ENCODE results near the gene FGD5. TPM values are rescaled to one million over a fixed set of nuclear protein-coding genes. Genes with fewer than 3 reads are reported as not detected.

The FGD5 gene
- polyA plus RNA-seq, 1 of the 3 experiments (the other 2 are of a cell fraction): not detected

DNA sequence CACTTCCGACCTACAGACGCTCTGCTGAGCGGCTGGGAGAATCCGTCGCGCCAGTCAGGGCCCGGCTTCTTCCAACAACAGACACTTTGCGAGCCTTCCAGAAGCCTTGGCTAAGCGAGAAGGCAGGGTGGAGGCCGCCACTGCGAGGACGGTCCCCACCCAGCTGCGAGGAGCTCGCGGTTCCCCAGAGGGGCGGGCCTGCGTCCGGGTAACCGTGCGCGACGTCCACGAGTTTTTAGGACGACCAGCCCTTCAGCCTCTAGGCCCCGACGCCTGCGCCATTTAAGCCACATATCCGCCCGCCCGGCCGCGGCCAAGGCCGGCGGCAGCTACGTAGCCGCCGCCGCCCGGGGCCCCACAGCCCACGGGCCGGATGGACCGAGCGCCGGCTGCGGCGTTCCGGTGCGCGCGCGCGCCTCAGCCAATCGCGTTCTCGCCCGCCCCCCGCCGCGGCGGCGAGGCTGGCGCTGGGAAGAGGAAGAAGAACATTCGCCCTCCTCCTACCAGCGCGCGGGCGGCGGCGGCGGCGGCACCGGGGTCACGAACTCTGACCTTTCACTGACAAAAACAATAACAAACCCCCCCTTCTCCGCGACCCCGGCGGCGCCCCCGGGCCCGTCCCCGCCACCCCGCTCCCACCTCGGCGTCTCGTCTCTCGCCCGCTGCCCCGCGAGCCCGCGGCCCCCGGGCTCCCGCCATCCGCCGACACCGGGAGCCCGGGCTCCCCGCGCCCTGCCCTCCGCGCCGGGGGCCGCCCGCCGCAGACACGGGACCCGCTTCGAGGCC lies 128.5 kb downstream of the FGD5 start, which contains the start of gene NR2C2:
NR2C2 (plus strand) TSS at position 484 of the 786 bp plus-strand sequence. CDS start 56,332 bp downstream, outside the sequence.
- no peaks in the 10 kb centered on the region for H3K9me2 ChIP-seq
- H3K4me2 ChIP-seq: peak within 1 kb of the TSS; percentile 94
- peak within 1 kb of the TSS; percentile 90 for H2AFZ ChIP-seq (ENCODE audit: low read depth)
- H3F3A ChIP-seq (replicated peaks; ENCODE audit: insufficient read depth): peaks cover 10% of the 10 kb centered on the region
- H3K9me3 ChIP-seq: no peaks in the 10 kb centered on the region
- ChIA-PET POLR2A (interaction anchor here (0.8 to 1.2 kb wide), 4 partner anchors 14 to 118 kb away, joined by 3 to 4 read pairs (median 3); partner anchors contain the start of gene MRPS25), CTCF (interaction anchor here (0.6 to 2.6 kb wide), 4 partner anchors 21 to 296 kb away, joined by 3 to 13 read pairs (median 3); no protein-coding TSS in a partner anchor)
- peaks cover 34 to 42% of the 10 kb centered on the region in 2 experiments for H3K36me3 ChIP-seq (replicated peaks in 1 of 2; ENCODE audit: control insufficient read depth in 1 of 2, insufficient read depth in 2 of 2, low read length in 1 of 2)
- peak within 1 kb of the TSS; percentile 92 to 95 for H3K4me3 ChIP-seq (ENCODE audit: low read depth in 2 of 2, low read length in 1 of 2)
- peaks cover 0 to 19% of the 10 kb centered on the region in 2 experiments; a peak in 3 of 4 replicates for H3K4me1 ChIP-seq (ENCODE audit: control insufficient read depth in 1 of 2, insufficient read depth in 2 of 2, low read depth in 1 of 2, low read length in 1 of 2)
- peak; percentile 93 for DNase-seq
- H4K20me1 ChIP-seq (ENCODE audit: insufficient read depth): peaks cover 18% of the 10 kb centered on the region
- peak within 1 kb of the TSS; percentile 99 to 100 for H3K27ac ChIP-seq (ENCODE audit: low read depth in 2 of 2, low read length in 1 of 2)
- under 1% methylated on average over 37 of the region's 108 CpGs for WGBS (ENCODE audit: low lambda C conversion rate)
- peaks cover 82% of the 10 kb centered on the region for H3K79me2 ChIP-seq (ENCODE audit: insufficient read depth)
- no peaks in the 10 kb centered on the region for H3K27me3 ChIP-seq (ENCODE audit: insufficient read depth)
- peak within 1 kb of the TSS; percentile 98 for H3K9ac ChIP-seq
- TF ChIP-seq, protein P1, sequence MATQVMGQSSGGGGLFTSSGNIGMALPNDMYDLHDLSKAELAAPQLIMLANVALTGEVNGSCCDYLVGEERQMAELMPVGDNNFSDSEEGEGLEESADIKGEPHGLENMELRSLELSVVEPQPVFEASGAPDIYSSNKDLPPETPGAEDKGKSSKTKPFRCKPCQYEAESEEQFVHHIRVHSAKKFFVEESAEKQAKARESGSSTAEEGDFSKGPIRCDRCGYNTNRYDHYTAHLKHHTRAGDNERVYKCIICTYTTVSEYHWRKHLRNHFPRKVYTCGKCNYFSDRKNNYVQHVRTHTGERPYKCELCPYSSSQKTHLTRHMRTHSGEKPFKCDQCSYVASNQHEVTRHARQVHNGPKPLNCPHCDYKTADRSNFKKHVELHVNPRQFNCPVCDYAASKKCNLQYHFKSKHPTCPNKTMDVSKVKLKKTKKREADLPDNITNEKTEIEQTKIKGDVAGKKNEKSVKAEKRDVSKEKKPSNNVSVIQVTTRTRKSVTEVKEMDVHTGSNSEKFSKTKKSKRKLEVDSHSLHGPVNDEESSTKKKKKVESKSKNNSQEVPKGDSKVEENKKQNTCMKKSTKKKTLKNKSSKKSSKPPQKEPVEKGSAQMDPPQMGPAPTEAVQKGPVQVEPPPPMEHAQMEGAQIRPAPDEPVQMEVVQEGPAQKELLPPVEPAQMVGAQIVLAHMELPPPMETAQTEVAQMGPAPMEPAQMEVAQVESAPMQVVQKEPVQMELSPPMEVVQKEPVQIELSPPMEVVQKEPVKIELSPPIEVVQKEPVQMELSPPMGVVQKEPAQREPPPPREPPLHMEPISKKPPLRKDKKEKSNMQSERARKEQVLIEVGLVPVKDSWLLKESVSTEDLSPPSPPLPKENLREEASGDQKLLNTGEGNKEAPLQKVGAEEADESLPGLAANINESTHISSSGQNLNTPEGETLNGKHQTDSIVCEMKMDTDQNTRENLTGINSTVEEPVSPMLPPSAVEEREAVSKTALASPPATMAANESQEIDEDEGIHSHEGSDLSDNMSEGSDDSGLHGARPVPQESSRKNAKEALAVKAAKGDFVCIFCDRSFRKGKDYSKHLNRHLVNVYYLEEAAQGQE (IDR thresholded peaks at IDR 0.05; ENCODE audit: low read depth, low read length): no peak
- TF ChIP-seq, protein P2, sequence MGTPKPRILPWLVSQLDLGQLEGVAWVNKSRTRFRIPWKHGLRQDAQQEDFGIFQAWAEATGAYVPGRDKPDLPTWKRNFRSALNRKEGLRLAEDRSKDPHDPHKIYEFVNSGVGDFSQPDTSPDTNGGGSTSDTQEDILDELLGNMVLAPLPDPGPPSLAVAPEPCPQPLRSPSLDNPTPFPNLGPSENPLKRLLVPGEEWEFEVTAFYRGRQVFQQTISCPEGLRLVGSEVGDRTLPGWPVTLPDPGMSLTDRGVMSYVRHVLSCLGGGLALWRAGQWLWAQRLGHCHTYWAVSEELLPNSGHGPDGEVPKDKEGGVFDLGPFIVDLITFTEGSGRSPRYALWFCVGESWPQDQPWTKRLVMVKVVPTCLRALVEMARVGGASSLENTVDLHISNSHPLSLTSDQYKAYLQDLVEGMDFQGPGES (IDR thresholded peaks at IDR 0.05; ENCODE audit: low read depth, low read length): no peak
- TF ChIP-seq RAD21 (IDR thresholded peaks at IDR 0.05; ENCODE audit: low read length): no peak
- no peak for TF ChIP-seq FOXJ3 (CRISPR knock-in tag; IDR thresholded peaks at IDR 0.05)
- peak; percentile 23; the same call in 1 of the 2 replicates for TF ChIP-seq RXRA (IDR thresholded peaks at IDR 0.05; ENCODE audit: borderline replicate concordance, low read depth)
- TF ChIP-seq FOXM1 (IDR thresholded peaks at IDR 0.05; ENCODE audit: low read depth): no peak
- TF ChIP-seq, protein P3, sequence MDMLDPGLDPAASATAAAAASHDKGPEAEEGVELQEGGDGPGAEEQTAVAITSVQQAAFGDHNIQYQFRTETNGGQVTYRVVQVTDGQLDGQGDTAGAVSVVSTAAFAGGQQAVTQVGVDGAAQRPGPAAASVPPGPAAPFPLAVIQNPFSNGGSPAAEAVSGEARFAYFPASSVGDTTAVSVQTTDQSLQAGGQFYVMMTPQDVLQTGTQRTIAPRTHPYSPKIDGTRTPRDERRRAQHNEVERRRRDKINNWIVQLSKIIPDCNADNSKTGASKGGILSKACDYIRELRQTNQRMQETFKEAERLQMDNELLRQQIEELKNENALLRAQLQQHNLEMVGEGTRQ (IDR thresholded peaks at IDR 0.05; ENCODE audit: borderline replicate concordance, low read depth, low read length): no peak
- TF ChIP-seq MXI1 (IDR thresholded peaks at IDR 0.05; ENCODE audit: low read depth, low read length): peak; percentile 60; the same call in 1 of the 2 replicates
- no peak for TF ChIP-seq ELF1 (IDR thresholded peaks at IDR 0.05)
- TF ChIP-seq TCF12 (IDR thresholded peaks at IDR 0.05): no peak
- no peak for TF ChIP-seq NFIC (IDR thresholded peaks at IDR 0.05; ENCODE audit: borderline replicate concordance)
- TF ChIP-seq, protein P4, sequence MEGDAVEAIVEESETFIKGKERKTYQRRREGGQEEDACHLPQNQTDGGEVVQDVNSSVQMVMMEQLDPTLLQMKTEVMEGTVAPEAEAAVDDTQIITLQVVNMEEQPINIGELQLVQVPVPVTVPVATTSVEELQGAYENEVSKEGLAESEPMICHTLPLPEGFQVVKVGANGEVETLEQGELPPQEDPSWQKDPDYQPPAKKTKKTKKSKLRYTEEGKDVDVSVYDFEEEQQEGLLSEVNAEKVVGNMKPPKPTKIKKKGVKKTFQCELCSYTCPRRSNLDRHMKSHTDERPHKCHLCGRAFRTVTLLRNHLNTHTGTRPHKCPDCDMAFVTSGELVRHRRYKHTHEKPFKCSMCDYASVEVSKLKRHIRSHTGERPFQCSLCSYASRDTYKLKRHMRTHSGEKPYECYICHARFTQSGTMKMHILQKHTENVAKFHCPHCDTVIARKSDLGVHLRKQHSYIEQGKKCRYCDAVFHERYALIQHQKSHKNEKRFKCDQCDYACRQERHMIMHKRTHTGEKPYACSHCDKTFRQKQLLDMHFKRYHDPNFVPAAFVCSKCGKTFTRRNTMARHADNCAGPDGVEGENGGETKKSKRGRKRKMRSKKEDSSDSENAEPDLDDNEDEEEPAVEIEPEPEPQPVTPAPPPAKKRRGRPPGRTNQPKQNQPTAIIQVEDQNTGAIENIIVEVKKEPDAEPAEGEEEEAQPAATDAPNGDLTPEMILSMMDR (IDR thresholded peaks at IDR 0.05): no peak
- TF ChIP-seq SIN3A (IDR thresholded peaks at IDR 0.05; ENCODE audit: borderline replicate concordance, low read depth, low read length): peak; percentile 22; the same call in 1 of the 2 replicates
- no peak for TF ChIP-seq YY1 (IDR thresholded peaks at IDR 0.05; ENCODE audit: low read depth)
- TF ChIP-seq EP300 (IDR thresholded peaks at IDR 0.05; ENCODE audit: borderline replicate concordance in 1 of 2, low read depth in 1 of 2, low read length in 1 of 2): no peak; a peak in 1 of 4 replicates
- TF ChIP-seq JUND (IDR thresholded peaks at IDR 0.05): no peak
- TF ChIP-seq GATA2 (CRISPR knock-in tag; IDR thresholded peaks at IDR 0.05): no peak
- peak; percentile 40; the same call in 1 of the 2 replicates for TF ChIP-seq NRF1 (IDR thresholded peaks at IDR 0.05; ENCODE audit: low read depth, low read length)
- TF ChIP-seq, protein P5, sequence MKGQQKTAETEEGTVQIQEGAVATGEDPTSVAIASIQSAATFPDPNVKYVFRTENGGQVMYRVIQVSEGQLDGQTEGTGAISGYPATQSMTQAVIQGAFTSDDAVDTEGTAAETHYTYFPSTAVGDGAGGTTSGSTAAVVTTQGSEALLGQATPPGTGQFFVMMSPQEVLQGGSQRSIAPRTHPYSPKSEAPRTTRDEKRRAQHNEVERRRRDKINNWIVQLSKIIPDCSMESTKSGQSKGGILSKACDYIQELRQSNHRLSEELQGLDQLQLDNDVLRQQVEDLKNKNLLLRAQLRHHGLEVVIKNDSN (IDR thresholded peaks at IDR 0.05; ENCODE audit: borderline replicate concordance, low read depth): no peak
- TF ChIP-seq, protein P6, sequence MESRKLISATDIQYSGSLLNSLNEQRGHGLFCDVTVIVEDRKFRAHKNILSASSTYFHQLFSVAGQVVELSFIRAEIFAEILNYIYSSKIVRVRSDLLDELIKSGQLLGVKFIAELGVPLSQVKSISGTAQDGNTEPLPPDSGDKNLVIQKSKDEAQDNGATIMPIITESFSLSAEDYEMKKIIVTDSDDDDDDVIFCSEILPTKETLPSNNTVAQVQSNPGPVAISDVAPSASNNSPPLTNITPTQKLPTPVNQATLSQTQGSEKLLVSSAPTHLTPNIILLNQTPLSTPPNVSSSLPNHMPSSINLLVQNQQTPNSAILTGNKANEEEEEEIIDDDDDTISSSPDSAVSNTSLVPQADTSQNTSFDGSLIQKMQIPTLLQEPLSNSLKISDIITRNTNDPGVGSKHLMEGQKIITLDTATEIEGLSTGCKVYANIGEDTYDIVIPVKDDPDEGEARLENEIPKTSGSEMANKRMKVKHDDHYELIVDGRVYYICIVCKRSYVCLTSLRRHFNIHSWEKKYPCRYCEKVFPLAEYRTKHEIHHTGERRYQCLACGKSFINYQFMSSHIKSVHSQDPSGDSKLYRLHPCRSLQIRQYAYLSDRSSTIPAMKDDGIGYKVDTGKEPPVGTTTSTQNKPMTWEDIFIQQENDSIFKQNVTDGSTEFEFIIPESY (IDR thresholded peaks at IDR 0.05; ENCODE audit: borderline replicate concordance, low read depth): no peak
- no peak for TF ChIP-seq RFX5 (IDR thresholded peaks at IDR 0.05; ENCODE audit: low read length)
- no peak for TF ChIP-seq FOSL2 (IDR thresholded peaks at IDR 0.05; ENCODE audit: borderline replicate concordance, low read depth)

All from SK-N-SH (cell line).